ENCODE measurements around the gene CFAP73.
"Not testable (repeated sequence)": the region's sequence is repeated elsewhere in the genome, so short reads cannot be mapped to it uniquely, and the experiment has no call there.

The CFAP73 gene

DNA sequence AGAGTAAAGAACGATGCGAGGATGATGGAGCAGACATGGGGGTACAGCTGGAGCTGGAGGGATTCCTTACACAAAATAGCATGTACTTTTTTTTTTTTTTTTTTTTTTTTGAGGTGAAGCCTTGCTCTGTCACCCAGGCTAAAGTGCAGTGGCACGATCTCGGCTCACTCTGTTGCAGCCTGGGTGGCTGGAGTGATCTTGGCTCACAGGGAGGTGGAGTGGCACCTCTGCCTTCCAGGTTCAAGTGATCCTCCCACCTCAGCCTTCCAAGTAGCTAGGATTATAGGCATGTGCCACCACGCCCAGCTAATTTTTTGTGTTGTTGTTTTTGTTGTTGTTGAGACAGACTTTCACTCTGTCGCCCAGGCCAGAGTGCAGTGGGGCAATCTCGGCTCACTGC lies 8.8 kb upstream of the CFAP73 start:
- in situ Hi-C loops (cut with HindIII; ENCODE audit: low sequenced_read_pairs), result no loop called here
- DNase-seq (ENCODE audit: low read depth, low spot score), result no peak
- TF ChIP-seq, protein P1, sequence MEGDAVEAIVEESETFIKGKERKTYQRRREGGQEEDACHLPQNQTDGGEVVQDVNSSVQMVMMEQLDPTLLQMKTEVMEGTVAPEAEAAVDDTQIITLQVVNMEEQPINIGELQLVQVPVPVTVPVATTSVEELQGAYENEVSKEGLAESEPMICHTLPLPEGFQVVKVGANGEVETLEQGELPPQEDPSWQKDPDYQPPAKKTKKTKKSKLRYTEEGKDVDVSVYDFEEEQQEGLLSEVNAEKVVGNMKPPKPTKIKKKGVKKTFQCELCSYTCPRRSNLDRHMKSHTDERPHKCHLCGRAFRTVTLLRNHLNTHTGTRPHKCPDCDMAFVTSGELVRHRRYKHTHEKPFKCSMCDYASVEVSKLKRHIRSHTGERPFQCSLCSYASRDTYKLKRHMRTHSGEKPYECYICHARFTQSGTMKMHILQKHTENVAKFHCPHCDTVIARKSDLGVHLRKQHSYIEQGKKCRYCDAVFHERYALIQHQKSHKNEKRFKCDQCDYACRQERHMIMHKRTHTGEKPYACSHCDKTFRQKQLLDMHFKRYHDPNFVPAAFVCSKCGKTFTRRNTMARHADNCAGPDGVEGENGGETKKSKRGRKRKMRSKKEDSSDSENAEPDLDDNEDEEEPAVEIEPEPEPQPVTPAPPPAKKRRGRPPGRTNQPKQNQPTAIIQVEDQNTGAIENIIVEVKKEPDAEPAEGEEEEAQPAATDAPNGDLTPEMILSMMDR (IDR thresholded peaks at IDR 0.05; ENCODE audit: low read depth, low read length), result no peak
- no peak overlapping the region for H3K4me3 ChIP-seq (ENCODE audit: low read depth, low read length)

DNA sequence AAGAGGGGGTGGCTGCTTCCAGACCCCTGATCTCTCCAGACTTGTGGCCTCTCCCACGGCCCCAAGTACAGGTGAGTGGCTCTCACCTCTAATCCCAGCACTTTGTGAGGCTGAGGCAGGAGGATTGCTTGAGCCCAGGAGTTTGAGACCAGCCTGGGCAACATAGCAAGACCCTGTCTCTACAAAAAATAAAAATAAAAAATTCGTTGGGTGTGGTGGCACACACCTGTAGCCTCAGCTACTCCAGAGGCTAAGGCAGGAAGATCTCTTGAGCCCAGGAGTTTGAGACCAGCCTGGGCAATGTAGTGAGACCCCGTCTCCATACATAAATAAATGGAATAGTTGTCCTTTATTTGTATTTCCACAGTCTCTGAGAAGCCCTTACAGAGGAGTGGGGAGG lies 7.8 kb upstream of the CFAP73 start:
- H3K4me3 ChIP-seq (ENCODE audit: low read depth, low read length); DNase-seq (ENCODE audit: low read depth, low spot score); in situ Hi-C loops (cut with HindIII; ENCODE audit: low sequenced_read_pairs): not testable (repeated sequence)

- in situ Hi-C loops (cut with HindIII; ENCODE audit: low sequenced_read_pairs), result no loop called here
- H3K4me3 ChIP-seq (ENCODE audit: low read depth, low read length), result no peak overlapping the region
- TF ChIP-seq, protein P1 (IDR thresholded peaks at IDR 0.05; ENCODE audit: low read depth, low read length), result no peak
- DNase-seq (ENCODE audit: low read depth, low spot score), result no peak
Observed at GRCh38 chr12:113142173-113142885, 7.2 kb upstream of the CFAP73 start.

GRCh38 chr12:113142886-113143332 lies 6.6 kb upstream of the CFAP73 start:
- H3K4me3 ChIP-seq (ENCODE audit: low read depth, low read length), result no peak overlapping the region
- TF ChIP-seq, protein P1 (IDR thresholded peaks at IDR 0.05; ENCODE audit: low read depth, low read length), result no peak
- in situ Hi-C loops (cut with HindIII; ENCODE audit: low sequenced_read_pairs), result no loop called here
- no peak for DNase-seq (ENCODE audit: low read depth, low spot score)

- no peak for DNase-seq (ENCODE audit: low read depth, low spot score)
- no peak overlapping the region for H3K4me3 ChIP-seq (ENCODE audit: low read depth, low read length)
- in situ Hi-C loops (cut with HindIII; ENCODE audit: low sequenced_read_pairs), result no loop called here
- TF ChIP-seq, protein P1 (IDR thresholded peaks at IDR 0.05; ENCODE audit: low read depth, low read length), result no peak
Observed at GRCh38 chr12:113143959-113144358, 5.6 kb upstream of the CFAP73 start.

- no peak overlapping the region for H3K4me3 ChIP-seq (ENCODE audit: low read depth, low read length)
- DNase-seq (ENCODE audit: low read depth, low spot score), result no peak
- in situ Hi-C loops (cut with HindIII; ENCODE audit: low sequenced_read_pairs), result no loop called here
- TF ChIP-seq, protein P1 (IDR thresholded peaks at IDR 0.05; ENCODE audit: low read depth, low read length), result no peak
Observed at GRCh38 chr12:113144806-113145205, 4.7 kb upstream of the CFAP73 start.

GRCh38 chr12:113145720-113146551 lies 3.6 kb upstream of the CFAP73 start:
- TF ChIP-seq, protein P1 (IDR thresholded peaks at IDR 0.05; ENCODE audit: low read depth, low read length), result no peak
- no peak overlapping the region for H3K4me3 ChIP-seq (ENCODE audit: low read depth, low read length)
- in situ Hi-C loops (cut with HindIII; ENCODE audit: low sequenced_read_pairs), result no loop called here
- DNase-seq (ENCODE audit: low read depth, low spot score), result no peak

All from astrocyte of the spinal cord (primary cell).